Measurements from ENCODE around the gene DNM1L.

The DNM1L gene

GRCh38 chr12:32679091-32679919 lies at the start of gene DNM1L:
Gene DNM1L (plus strand): TSS chr12:32679301. CDS start chr12:32679364, 63 bp downstream.
- peak; percentile 75 to 92 for DNase-seq

GRCh38 chr12:32641287-32641901 lies 37.7 kb upstream of the DNM1L start:
- no peak for DNase-seq

GRCh38 chr12:32644431-32644830 lies 34.7 kb upstream of the DNM1L start:
- DNase-seq, result no peak

- no peak for DNase-seq
Observed at GRCh38 chr12:32647275-32647674, 31.8 kb upstream of the DNM1L start.

- no peak for DNase-seq
Observed at GRCh38 chr12:32650508-32650907, 28.6 kb upstream of the DNM1L start.

DNA sequence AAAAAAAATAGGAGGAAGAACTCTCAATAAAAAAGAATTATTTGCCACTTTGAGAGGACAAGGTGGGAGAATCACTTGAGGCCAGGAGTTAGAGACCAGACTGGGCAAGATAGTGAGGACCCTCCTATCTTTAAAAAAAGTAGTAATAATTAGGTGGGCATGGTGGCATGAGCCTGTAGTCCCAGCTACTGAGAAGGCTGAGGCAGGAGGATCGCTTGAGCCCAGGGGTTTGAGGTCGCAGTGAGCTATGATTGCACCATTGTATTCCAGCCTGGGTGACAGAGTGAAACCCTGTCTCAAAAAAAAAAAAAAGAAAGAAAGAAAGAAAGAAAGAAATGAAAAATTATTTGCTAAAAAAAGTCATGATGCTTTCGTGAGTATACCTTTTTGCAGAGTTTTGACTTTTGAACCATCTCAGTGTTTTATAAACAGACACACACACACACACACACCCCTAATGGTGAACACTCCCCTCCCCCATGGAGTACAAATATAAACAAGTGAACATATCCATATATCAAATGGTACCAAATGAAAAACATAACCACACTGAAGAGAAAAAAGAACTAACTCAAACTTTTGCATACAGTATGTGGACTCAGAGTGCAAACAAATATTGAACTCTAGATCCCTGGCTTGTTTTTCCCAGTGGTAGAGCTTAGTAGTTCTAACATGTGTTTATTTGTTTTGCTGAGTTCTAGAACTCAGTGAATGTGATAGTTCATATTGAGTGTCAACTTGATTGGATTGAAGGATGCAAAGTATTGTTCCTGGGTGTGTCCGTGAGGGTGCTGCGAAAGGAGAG lies 27.7 kb upstream of the DNM1L start:
- DNase-seq, result no peak

DNA sequence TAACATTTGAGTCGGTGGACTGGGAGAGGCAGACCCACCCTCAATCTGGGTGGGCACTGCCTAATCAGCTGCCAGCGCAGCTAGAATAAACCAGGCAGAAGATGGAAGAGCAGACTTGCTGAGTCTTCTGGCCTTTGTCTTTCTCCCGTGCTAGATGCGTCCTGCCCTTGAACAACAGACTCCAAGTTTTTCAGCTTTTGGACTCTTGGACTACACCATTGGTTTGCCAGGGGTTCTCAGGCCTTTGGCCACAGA lies 27.2 kb upstream of the DNM1L start:
- DNase-seq, result no peak

- DNase-seq, result no peak
Observed at GRCh38 chr12:32659908-32660440, 19.1 kb upstream of the DNM1L start.

DNA sequence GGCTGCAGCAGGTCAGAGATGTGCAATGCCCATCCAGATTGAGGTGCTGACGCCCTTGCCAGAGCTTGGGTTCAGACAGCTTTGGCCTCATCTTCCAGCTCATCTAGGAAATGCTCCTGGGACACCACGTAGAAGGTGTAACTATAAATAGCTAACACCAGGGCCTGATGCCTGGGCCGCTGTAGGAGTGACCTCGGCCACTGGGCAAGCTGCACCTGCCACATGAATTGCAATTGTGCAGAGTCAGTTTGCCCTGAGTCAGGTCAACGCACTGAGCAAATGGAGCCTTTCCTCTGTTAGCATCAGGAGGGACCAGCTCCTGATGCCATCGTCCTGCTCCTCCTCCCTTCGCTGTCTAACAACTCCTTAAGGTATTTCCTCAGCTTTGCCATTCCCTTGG lies 17.4 kb upstream of the DNM1L start:
- DNase-seq, result no peak

GRCh38 chr12:32662665-32663064 lies 16.4 kb upstream of the DNM1L start:
- no peak for DNase-seq

DNA sequence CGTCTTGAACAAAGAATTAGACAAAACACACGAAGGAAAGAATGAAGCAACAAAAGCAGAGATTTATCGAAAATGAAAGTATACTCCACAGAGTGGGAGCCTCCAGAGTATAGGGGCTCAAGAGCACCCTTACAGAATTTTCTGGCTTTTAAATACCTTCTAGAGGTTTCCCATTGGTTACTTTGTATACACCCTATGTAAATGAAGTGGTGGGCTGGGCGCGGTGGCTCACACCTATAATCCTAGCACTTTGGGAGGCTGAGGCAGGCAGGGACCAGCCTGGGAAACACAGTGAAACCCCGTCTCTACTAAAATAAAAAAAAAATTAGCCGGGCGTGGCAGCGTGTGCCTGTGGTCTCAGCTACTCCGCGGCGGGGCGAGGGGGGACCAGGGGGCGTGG lies 13.1 kb upstream of the DNM1L start:
- no peak for DNase-seq

DNA sequence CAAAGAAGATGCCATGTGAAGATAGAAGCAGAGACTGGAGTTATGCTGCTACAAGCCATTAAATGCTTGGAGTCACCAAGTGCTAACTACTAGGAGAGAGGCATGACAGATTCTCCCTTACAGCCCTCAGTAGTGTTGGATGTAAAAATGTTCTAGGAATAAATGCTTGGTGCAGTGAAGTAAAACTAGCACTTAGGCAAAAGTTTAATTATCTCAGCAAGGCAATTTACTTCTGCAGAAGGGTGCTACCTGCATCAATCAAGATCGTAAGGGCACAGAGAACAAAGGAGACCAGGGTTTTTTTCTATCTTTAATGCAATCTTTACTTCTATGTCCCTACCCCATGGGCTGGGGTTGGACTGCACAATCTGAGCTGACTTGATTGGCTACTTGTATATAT lies 9.5 kb upstream of the DNM1L start:
- no peak for DNase-seq

DNA sequence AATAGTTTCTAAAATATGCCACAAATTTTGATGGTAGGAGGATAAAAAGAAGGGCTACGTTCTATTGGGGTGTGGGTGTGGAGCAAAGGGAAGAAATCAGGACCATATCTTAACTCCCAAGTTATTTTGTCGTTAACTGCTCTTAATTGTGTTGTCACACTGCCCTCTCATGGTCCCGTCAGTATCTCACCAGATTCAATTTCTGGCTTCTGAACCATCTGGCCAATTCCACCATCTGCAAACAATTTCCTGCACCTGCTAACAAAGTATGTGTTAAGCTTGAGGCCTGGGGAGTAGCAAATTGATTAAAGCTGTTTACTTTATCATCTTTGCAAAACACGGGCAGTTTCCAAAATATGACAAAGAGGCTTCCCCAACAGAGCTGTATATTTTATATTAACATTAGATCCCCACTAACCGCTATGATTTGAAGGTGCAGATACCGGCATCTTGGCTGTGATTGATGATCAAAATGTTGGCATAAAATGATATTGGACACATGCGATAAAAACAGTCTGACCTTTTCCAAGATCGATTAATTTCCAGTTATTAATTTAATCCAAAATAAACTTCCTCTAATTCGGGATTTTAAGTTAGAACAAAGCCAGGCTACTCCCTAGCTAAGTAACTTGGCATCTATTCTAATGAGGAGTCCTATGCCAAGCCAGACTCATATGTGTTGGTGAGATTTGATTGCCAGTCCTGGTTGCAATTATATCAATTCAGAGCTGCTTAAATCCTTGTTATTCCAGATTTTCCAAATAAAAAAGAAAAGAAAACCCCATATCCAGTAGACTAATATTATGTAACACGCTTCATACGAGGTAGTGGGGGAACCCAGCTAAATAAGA lies 6.9 kb upstream of the DNM1L start:
- peak in 1 of 2 experiments; percentile 6 for DNase-seq

- no peak for DNase-seq
Observed at GRCh38 chr12:32679920-32680237, 778 bp downstream of the DNM1L start.

DNA sequence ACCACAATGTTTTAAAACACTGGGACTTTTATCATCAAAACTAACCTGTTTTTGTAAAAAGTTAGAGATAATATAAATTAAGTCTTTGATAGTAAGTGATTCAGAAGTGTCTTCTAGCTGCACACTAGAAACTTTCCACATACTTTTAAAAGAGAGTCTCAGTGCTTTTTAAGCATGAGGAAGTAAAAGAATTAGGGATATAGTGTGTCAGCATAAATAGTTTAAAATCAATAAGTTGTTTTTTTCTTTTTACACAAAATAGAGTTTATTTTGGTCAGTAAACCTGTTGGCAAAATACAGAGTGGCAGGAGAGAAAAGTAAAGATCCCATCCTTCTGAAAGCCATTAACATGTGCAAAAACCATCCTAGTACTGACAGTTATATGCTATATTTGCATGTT lies 1.7 kb downstream of the DNM1L start:
- no peak for DNase-seq

DNA sequence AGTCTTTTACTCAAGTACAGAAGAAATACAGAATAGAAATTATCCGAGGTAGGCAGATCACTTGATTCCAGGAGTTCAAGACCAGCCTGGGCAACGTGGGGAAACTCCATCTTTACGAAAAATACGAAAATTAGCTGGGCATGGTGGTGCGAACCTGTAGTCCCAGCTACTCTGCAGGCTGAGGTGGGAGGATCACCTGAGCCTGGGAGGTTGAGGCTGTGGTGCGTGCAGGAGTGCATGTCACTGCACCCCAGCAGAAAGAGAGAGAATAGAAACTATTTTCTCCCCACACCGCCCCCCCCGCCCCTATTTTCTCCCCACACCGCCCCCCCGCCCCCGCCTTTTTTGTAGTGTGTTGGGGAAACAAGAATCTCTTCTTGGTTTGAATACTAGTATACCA lies 2.2 kb downstream of the DNM1L start:
- DNase-seq, result no peak

- no peak for DNase-seq
Observed at GRCh38 chr12:32686340-32686739, 7.2 kb downstream of the DNM1L start.

DNA sequence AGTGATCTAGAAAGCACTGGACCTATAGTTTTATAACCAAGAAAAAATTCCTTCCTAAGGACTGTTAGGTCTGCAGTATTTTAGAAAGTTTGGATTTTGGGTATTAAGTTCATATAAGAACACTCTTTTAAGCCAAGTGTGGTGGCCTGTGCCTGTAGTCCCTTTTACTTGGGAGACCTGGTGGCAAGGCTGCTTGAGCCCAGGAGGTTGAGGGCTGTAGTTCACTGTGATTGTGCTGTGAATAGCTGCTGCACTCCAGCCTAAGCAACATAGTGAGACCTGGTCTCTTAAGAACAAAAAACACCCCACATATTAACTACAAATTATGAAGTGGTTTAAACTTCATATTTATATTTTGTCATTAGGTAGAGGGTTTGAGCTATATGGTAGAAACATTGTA lies 9.7 kb downstream of the DNM1L start:
- DNase-seq, result no peak

DNA sequence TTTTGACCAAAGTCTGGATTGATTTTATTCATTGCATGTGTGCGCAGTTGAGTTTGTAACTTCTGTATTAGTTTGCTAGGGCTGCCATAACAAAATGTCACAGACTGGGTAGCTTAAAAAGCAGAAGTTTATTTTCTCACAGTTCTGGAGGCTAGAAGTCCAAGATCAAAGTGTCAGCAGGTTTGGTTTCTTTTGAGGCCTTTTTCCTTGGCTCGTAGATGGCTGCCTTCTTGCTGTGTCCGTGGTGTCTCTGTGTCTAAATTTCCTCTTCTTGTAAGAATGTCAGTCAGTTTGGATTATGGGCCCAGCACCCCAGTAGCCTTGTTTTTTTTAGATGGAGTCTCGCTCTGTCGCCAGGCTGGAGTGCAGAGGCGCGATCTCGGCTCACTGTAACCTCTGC lies 11.8 kb downstream of the DNM1L start:
- no peak for DNase-seq

- DNase-seq, result no peak
Observed at GRCh38 chr12:32692358-32692757, 13.3 kb downstream of the DNM1L start.

- DNase-seq, result no peak
Observed at GRCh38 chr12:32693036-32693435, 13.9 kb downstream of the DNM1L start.

GRCh38 chr12:32695787-32696186 lies 16.7 kb downstream of the DNM1L start:
- no peak for DNase-seq

DNA sequence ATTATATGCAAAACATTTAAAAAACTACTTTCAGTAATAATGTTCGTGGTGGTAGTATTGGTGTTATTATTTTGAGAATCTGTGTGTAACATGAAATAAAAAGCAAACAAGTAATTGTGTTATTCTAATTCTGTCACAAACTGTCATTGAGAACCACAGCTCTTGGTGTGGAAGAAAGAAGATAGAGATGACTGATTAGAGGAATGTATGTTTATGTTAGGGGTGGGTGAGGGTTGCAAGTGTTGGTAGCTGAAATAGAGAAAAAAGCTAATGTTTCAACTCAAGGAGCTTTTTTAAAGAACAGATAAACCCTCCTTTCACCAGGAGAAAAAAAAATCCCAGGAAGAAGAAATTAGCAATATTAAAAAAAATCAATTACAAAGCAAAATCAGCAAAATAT lies 18.3 kb downstream of the DNM1L start:
- no peak for DNase-seq

All from NCI-H187 (cell line).